ENCODE measurements around the gene PLEKHA6.

DNA sequence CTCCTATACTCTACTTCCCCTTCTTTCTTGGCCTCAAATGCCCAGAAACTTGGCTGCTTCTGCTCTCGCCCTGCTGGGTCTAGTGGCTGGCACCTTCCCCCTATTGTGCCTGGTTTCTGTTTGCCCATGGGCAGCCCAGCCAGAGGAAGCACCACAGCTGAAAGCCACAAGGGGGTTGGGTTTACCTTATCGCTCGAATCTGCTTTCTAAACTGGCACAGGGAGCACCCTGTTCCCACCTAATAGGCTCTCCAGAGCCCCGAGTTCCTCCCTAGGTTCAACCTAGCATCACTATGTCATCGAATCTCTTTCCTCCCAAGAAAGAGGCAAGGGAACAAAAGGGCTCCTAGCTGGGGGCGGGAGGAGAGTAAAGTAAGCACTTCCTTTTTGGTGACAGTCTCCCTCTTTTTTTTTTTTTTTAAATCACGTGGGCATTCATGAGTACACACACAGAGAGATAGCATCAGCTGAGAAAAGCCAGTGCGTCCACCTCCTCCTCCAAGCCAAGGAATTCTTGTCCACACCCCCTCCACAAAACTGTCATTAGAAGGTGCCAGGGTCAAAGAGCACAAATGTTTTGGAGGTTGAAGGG lies 72.8 kb downstream of the PLEKHA6 start:
- TF ChIP-seq, protein P1, sequence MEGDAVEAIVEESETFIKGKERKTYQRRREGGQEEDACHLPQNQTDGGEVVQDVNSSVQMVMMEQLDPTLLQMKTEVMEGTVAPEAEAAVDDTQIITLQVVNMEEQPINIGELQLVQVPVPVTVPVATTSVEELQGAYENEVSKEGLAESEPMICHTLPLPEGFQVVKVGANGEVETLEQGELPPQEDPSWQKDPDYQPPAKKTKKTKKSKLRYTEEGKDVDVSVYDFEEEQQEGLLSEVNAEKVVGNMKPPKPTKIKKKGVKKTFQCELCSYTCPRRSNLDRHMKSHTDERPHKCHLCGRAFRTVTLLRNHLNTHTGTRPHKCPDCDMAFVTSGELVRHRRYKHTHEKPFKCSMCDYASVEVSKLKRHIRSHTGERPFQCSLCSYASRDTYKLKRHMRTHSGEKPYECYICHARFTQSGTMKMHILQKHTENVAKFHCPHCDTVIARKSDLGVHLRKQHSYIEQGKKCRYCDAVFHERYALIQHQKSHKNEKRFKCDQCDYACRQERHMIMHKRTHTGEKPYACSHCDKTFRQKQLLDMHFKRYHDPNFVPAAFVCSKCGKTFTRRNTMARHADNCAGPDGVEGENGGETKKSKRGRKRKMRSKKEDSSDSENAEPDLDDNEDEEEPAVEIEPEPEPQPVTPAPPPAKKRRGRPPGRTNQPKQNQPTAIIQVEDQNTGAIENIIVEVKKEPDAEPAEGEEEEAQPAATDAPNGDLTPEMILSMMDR (IDR thresholded peaks at IDR 0.05) = no peak
- TF ChIP-seq EP300 (IDR thresholded peaks at IDR 0.05) = no peak
